DND-41 (cell line): ENCODE measurements around the gene NUDT8.
"Not testable (repeated sequence)": the region's sequence is repeated elsewhere in the genome, so short reads cannot be mapped to it uniquely, and the experiment has no call there.

Source experiments
- ATAC-seq: fragments of 200-7000 bp; cut with Tn5 transposase; 3 replicates; pipeline ENCODE4 v1.9.1; 2021; ENCODE audit warnings: low read depth; ENCODE audit not compliant: insufficient read depth
- DNase-seq: peaks from one replicate; pipeline ENCODE4 v3.0.0-alpha.2; 2020
- H2AFZ ChIP-seq: 2 replicates; pipeline ENCODE4 v1.6.0; 2012; ENCODE audit warnings: low read depth, low read length
- H3K27ac ChIP-seq: 2 replicates; pipeline ENCODE4 v1.5.1; 2012; ENCODE audit warnings: low read length, inconsistent platforms
- H3K27me3 ChIP-seq: fragments of 200-600 bp; sonication (generic); 2 replicates; pipeline ENCODE4 v1.6.0; 2012; ENCODE audit warnings: low read length, mild to moderate bottlenecking, inconsistent platforms; ENCODE audit not compliant: insufficient read depth, poor library complexity
- H3K36me3 ChIP-seq: 2 replicates; pipeline ENCODE4 v1.5.1; 2012; ENCODE audit warnings: low read length, inconsistent platforms; ENCODE audit not compliant: insufficient read depth
- H3K4me1 ChIP-seq: 2 replicates; pipeline ENCODE4 v1.5.1; 2012; ENCODE audit warnings: mild to moderate bottlenecking, low read length; ENCODE audit not compliant: insufficient read depth
- H3K4me2 ChIP-seq: 2 replicates; pipeline ENCODE4 v1.6.0; 2012; ENCODE audit warnings: mild to moderate bottlenecking, moderate library complexity, low read length, inconsistent platforms; ENCODE audit not compliant: insufficient read depth
- H3K4me3 ChIP-seq, 2 experiments: fragments of 200-600 bp in 1 of 2; shearing (Covaris generic) in 1 of 2; 2 replicates each; pipeline ENCODE4 v1.5.1; 2012 to 2016; ENCODE audit warnings: inconsistent platforms in 2 of 2, low read length in 2 of 2, mild to moderate bottlenecking in 2 of 2, low read depth in 1 of 2, moderate library complexity in 1 of 2
- H3K79me2 ChIP-seq: 2 replicates; pipeline ENCODE4 v1.6.0; 2012; ENCODE audit warnings: low read length, inconsistent platforms; ENCODE audit not compliant: insufficient read depth
- H3K9ac ChIP-seq: 2 replicates; pipeline ENCODE4 v1.6.0; 2012; ENCODE audit warnings: low read depth, mild to moderate bottlenecking, inconsistent platforms, low read length, moderate library complexity
- H3K9me3 ChIP-seq: 2 replicates; pipeline ENCODE4 v1.5.1; 2012; ENCODE audit warnings: low read length, moderate library complexity, mild to moderate bottlenecking, inconsistent platforms; ENCODE audit not compliant: insufficient read depth, severe bottlenecking
- H4K20me1 ChIP-seq: 2 replicates; pipeline ENCODE4 v1.6.0; 2012; ENCODE audit warnings: low read length; ENCODE audit not compliant: insufficient read depth
- EZH2 ChIP-seq: IDR thresholded peaks from 3 replicates; pipeline ENCODE4 v1.6.1; 2012; ENCODE audit warnings: borderline replicate concordance, low read depth, mild to moderate bottlenecking, moderate library complexity, low read length, inconsistent platforms; ENCODE audit not compliant: severe bottlenecking
- TF ChIP-seq, protein P1 (sequence below): IDR thresholded peaks from 2 replicates; pipeline ENCODE4 v1.5.1; 2012; ENCODE audit warnings: borderline replicate concordance, low read length, moderate library complexity, mild to moderate bottlenecking; ENCODE audit not compliant: poor library complexity, severe bottlenecking; ENCODE audit errors: extremely low read depth

Gene NUDT8

DNA sequence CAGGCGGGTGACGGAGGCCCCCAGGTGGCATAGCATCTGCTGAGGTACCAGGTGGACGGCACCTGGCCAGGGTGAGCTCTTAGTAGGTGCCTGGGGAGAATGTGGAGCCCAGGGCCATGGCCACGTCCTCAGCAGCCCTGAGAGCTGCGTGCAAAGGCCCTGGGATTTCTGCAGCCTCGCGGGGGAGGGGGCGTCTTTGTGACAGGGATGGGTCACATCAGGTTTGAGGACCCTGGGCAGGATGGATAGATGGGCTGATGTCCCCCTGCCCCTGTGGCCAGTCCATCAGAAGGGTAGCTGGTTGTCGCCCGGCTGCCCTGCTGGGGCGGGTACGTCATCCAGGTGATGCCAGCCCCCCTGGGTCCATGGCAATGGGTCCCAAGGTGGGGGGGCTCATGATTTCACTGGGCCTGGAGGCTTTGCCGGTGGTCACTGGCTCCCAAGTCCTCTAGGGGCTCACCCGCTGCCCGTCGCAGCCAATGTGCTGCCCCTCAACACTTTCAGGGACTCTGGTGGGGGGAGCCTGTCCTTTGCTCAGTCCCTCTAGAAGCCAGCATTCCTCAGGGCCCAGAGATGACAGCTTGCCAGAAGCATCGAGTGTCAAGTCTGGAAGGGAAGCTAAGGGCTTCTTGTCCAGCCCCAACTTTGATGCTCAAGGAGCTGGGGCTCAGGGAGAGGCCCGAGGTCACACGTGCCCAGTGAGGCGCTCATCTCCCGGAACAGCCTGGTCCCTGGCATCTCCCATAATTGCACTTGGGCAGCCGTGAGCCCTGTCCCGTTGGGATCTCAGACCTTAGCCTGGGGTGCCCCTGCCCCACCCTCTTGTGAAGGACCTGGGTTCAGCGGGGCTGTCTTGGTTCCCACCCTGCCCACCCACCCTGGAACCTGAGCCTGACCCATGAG lies 9.0 kb upstream of the NUDT8 start:
- Histone ChIP-seq H3K27ac (no peak overlapping the region), H3K9ac (no peak overlapping the region), H3K4me1 (no peaks in the 10 kb centered on the region), H3K9me3 (no peaks in the 10 kb centered on the region), H2AFZ (no peak overlapping the region), H3K27me3 (no peaks in the 10 kb centered on the region), H3K4me3 (no peak overlapping the region), H3K4me2 (no peak overlapping the region), H3K36me3 (no peaks in the 10 kb centered on the region), H4K20me1 (no peaks in the 10 kb centered on the region), H3K79me2 (no peaks in the 10 kb centered on the region)
- DNase-seq (no peak), ATAC-seq (no peak)
- TF ChIP-seq EZH2: no peak
- TF ChIP-seq, protein P1, sequence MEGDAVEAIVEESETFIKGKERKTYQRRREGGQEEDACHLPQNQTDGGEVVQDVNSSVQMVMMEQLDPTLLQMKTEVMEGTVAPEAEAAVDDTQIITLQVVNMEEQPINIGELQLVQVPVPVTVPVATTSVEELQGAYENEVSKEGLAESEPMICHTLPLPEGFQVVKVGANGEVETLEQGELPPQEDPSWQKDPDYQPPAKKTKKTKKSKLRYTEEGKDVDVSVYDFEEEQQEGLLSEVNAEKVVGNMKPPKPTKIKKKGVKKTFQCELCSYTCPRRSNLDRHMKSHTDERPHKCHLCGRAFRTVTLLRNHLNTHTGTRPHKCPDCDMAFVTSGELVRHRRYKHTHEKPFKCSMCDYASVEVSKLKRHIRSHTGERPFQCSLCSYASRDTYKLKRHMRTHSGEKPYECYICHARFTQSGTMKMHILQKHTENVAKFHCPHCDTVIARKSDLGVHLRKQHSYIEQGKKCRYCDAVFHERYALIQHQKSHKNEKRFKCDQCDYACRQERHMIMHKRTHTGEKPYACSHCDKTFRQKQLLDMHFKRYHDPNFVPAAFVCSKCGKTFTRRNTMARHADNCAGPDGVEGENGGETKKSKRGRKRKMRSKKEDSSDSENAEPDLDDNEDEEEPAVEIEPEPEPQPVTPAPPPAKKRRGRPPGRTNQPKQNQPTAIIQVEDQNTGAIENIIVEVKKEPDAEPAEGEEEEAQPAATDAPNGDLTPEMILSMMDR: no peak

DNA sequence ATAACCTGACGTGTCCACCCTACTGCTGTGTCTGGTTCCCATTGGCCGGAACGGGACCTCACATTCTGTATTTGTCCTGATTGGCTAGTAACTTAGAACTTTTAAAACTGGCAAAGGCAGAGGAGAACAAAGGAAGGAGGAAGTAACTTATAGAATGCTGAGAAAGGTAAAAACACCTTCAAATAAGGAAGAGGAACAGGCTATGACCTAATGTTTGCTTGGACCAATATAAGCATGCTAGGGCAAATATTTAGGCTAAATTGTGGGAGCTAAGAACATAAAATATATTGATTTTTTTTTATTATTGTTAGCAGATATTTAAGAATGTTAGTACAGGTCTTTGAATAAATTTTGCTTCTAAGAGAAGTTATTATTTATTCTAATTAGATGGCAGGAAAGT lies 7.7 kb upstream of the NUDT8 start:
- H4K20me1 ChIP-seq, H3K4me2 ChIP-seq, DNase-seq, H3K27me3 ChIP-seq, H3K9me3 ChIP-seq, H3K27ac ChIP-seq, H3K79me2 ChIP-seq, H3K4me1 ChIP-seq, H3K9ac ChIP-seq, ATAC-seq, H3K36me3 ChIP-seq, H2AFZ ChIP-seq, H3K4me3 ChIP-seq: not testable (repeated sequence)

DNA sequence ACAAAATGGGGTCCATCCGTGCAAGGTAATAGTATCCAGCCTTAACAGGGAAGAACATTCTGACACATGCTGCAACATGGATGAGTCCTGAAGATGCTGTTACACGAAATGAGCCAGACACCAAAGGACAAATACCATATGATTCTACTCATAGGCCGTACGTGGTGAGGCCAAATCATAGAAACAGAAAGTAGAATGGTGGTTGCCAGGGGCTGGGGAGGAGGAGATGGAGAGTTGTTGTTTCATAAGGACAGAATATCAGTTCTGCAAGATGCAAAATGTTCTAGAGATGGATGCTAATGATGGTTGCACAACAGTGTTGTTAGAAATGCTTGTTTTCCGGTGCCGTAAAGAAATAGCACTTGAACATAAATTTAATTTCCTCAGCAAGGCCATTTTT lies 7.2 kb upstream of the NUDT8 start:
- DNase-seq: no peak
- Histone ChIP-seq H3K4me3 (no peak overlapping the region), H4K20me1 (no peaks in the 10 kb centered on the region), H3K9ac (no peak overlapping the region), H3K79me2 (no peaks in the 10 kb centered on the region), H3K27ac (no peak overlapping the region), H3K36me3 (no peaks in the 10 kb centered on the region), H3K4me2 (no peak overlapping the region), H2AFZ (no peak overlapping the region), H3K4me1 (peaks cover 7% of the 10 kb centered on the region; the same call in 1 of the 2 replicates), H3K27me3 (no peaks in the 10 kb centered on the region), H3K9me3 (no peaks in the 10 kb centered on the region)
- no peak for ATAC-seq
- TF ChIP-seq, protein P1: no peak
- TF ChIP-seq EZH2: no peak

DNA sequence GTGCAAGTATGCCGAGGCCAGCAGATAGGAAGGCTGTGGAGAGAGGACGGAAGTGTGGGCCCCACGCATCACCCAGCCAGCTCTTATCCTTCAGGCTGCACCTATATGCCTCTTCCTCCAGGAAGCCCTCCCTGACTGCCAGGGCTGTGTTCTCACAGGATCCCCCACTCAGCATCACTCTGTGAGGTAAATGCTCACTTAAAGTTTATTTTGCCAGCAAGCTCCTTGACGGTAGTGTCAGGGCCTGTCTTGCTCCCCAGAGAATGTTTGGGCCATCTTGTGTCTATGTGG lies 5.4 kb upstream of the NUDT8 start:
- Histone ChIP-seq H4K20me1 (no peaks in the 10 kb centered on the region), H3K4me1 (peaks cover 23% of the 10 kb centered on the region), H3K9ac (no peak overlapping the region), H3K27ac (no peak overlapping the region), H3K27me3 (no peaks in the 10 kb centered on the region), H3K4me3 (no peak overlapping the region), H3K79me2 (peaks cover 6% of the 10 kb centered on the region; the same call in 1 of the 2 replicates), H2AFZ (no peak overlapping the region), H3K9me3 (no peaks in the 10 kb centered on the region), H3K4me2 (no peak overlapping the region), H3K36me3 (no peaks in the 10 kb centered on the region)
- TF ChIP-seq, protein P1: no peak
- TF ChIP-seq EZH2: no peak
- no peak for ATAC-seq
- DNase-seq: no peak
